Measurements from ENCODE around the gene ZNF688. TPM values are rescaled to one million over a fixed set of nuclear protein-coding genes. Genes with fewer than 3 reads are reported as not detected.

The ZNF688 gene
- total RNA-seq, 1 donor from 2014 or later = 10.9 TPM

Other genes starting within 250 kb of the ZNF688 start
- gene CD2BP2, start 216.4 kb downstream of the ZNF688 start, total RNA-seq = 44.4 and 50.4 TPM in 2 replicates
- gene TBC1D10B, start 201.2 kb downstream of the ZNF688 start, total RNA-seq = 37.4 and 57.4 TPM in 2 replicates
- gene MYL11, start 196.9 kb downstream of the ZNF688 start, total RNA-seq = not detected in 2 replicates
- not detected in 2 replicates for gene SEPTIN1, start 189.2 kb downstream of the ZNF688 start, total RNA-seq
- 16.5 and 20.1 TPM in 2 replicates for gene ZNF48, start 176.3 kb downstream of the ZNF688 start, total RNA-seq
- 14.8 and 21.4 TPM in 2 replicates for gene ZNF771, start 164.1 kb downstream of the ZNF688 start, total RNA-seq
- gene DCTPP1, start 141.7 kb downstream of the ZNF688 start, total RNA-seq = 61.3 and 61.9 TPM in 2 replicates
- 16.0 and 17.1 TPM in 2 replicates for gene SEPHS2, start 125.8 kb downstream of the ZNF688 start, total RNA-seq
- not detected in 2 replicates for gene ITGAL, start 99.0 kb downstream of the ZNF688 start, total RNA-seq
- 18.6 and 21.3 TPM in 2 replicates for gene ZNF768, start 45.1 kb downstream of the ZNF688 start, total RNA-seq
- 8.7 and 9.3 TPM in 2 replicates for gene ZNF747, start 36.9 kb downstream of the ZNF688 start, total RNA-seq
- gene ZNF764, start 13.3 kb downstream of the ZNF688 start, total RNA-seq = 4.4 and 4.8 TPM in 2 replicates
- 8.1 and 11.9 TPM in 2 replicates for gene ZNF785, start 14.0 kb upstream of the ZNF688 start, total RNA-seq
- gene ZNF689, start 38.7 kb upstream of the ZNF688 start, total RNA-seq = 5.8 and 6.0 TPM in 2 replicates
- 8.0 and 14.4 TPM in 2 replicates for gene PRR14, start 79.2 kb upstream of the ZNF688 start, total RNA-seq
- gene FBRS, start 86.7 kb upstream of the ZNF688 start, total RNA-seq = 20.6 and 20.7 TPM in 2 replicates
- gene SRCAP, start 127.5 kb upstream of the ZNF688 start, total RNA-seq = 44.1 and 69.1 TPM in 2 replicates
- gene PHKG2, start 176.7 kb upstream of the ZNF688 start, total RNA-seq = 20.1 and 21.4 TPM in 2 replicates
- 0.93 and 1.2 TPM in 2 replicates for gene CFAP119, start 190.3 kb upstream of the ZNF688 start, total RNA-seq
- 64.5 and 100 TPM in 2 replicates for gene RNF40, start 190.6 kb upstream of the ZNF688 start, total RNA-seq
- 6.1 and 8.4 TPM in 2 replicates for gene ZNF629, start 215.5 kb upstream of the ZNF688 start, total RNA-seq